IPS DF 4.7 (cell line): Measurements from ENCODE around the gene THY1.
"Not testable (repeated sequence)": the region's sequence is repeated elsewhere in the genome, so short reads cannot be mapped to it uniquely, and the experiment has no call there.

ENCODE experiments used
- DNase-seq: peaks from one replicate; pipeline ENCODE4 v3.0.0-alpha.2; 2013; ENCODE audit warnings: low spot score; ENCODE audit errors: extremely low read depth

Gene THY1

GRCh38 chr11:119382513-119382912, 40.5 kb downstream of the THY1 start:
- DNase-seq, result not testable (repeated sequence)

GRCh38 chr11:119382101-119382500, 40.9 kb downstream of the THY1 start:
- no peak for DNase-seq

DNA sequence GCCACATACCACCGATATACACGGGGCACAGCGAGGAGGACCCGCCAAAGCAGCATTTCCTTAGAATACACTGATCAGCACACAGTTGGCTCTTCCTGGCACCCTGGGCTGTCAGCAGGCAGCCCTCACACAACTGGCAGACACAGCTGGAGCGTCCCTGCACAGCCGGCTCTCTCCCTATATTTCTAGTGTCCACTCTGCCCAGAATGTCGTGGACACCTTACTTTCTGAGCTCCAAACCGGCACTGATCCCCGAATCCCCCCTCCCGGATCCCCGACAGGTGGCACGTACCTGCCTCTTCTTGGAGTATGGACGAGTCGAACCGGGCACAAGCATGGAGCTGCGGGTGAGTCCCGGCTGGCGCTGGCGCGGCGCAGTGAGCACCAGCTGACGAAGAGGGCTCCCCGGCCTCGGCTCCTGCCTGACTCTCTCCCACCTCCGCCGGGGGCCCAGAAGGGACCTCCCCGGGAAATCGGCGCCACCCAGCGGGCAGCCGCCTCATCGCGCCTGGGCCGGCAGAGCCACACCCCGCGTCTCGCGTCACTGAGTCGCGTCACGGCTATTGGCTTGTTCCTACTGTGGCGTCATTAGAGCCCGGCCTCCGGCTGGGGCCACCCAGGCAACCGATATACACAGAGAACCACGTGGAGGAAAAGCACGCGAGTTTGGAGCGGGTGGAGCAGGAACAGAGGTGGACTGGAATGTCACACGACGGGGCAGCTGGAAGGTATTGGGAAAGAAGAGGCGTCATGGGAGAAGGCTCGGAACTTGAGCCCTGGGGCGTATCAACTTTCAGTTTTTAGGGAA, 41.6 kb downstream of the THY1 start, which contains the start of gene USP2:
Gene USP2 (minus strand): TSS at position 510 of the 808 bp plus-strand sequence. CDS start 8,210 bp downstream, outside the sequence.
- peak; percentile 78 for DNase-seq

- no peak for DNase-seq
Observed at GRCh38 chr11:119380827-119381180, 42.2 kb downstream of the THY1 start.

DNA sequence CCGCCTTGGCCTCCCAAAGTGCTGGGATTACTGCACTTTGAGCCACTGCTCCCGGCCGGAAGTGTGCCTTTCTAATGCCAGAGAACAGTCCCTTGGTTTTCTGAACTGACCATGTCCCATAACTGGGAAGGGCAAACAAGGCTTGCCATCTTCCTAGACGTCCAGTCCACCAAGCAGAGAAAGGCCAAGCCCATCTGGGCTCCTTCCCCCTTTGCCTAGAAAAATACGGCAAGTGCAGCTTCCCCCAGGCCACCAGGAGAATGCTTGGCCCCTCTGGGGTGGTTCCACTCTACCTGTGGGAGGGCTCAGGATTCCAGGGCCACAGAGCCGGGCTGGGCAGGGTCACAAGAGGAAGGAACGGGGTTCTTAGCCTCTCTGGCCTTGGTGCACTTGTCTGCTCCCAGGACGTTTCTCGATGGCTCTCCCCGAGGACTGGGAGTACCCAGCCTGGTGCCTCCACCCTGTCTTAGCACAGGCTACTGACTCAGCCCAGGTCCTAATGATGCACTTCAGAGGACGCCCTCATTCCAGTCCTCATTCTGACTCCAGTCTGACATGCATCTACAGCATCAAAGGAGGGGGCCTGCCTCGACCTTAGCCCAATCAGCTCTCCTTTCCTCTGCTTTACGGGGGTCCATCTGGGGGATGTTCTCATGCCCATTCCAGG, 42.7 kb downstream of the THY1 start:
- no peak for DNase-seq

GRCh38 chr11:119378851-119379465, 44.0 kb downstream of the THY1 start:
- DNase-seq, result no peak

DNA sequence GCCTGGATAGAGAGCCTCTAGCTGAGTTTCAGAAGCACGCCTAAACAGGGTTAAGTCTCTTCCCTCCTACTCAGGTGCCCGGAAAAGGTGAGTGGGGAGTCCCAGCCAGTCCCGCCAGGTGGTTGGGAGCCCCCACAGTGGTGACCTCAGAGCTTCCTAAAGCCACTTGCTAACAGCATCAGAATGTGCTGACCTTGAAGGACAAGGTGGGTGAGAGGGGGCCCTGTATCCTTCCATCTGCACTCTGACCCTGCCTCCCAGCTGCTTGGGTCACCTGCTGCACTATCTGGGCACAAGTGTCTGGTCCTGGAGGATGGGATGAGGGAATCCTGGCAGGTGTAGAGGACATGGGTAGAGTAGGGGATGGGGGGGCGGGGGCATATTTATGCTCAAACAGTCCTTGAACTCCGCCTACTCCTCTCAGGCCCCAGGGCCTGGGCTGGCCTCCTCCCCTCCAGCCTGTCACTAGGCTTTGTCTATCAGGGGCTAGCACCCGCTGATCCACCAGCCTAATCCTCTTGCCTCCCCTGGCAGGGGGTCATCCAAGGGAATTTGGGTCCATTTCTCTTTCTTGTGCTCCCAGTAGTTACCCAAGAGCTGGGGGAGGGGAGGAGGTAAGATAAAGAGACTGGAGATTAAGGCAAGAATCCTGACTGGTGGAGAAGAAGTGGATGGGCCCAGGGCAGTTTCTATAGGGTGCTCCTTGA, 44.9 kb downstream of the THY1 start:
- no peak for DNase-seq

DNA sequence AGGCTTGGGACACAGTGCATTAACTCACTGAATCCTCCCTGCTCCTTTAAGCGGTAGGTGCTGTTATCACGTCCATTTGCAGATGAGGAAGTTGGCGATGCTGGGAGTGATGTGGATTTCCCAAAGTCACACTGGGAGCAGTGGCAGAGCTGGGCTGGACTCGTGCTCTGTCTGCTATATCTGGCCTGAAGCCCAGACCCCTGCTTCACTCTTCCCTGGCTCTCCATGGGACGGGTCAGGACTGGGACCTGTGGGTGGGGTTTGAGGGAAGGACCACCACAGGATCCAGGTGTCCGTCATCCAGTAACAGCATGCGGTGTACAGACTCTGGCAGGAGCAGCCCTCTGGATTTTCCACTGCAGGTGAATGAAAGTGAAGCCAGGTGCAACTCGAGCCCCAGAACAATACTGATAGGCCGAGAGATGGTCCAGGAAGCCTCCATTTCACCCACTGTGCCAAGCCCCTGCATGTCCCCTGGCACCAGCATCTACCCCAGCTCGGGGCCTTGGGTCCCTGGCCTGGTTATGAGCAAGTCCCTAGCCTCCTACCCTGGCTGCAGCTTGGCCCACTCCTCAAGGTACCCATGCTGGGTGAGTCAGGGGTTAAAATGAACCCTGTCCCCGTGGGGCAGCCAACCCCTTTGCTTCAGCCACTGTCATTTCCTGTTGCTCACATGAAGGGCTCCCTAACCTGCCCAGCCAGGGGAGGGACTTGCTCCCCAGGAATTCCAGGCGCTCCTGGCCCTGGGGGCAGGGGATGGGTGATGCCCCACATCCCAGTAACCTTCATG, 45.7 kb downstream of the THY1 start:
- no peak for DNase-seq

DNA sequence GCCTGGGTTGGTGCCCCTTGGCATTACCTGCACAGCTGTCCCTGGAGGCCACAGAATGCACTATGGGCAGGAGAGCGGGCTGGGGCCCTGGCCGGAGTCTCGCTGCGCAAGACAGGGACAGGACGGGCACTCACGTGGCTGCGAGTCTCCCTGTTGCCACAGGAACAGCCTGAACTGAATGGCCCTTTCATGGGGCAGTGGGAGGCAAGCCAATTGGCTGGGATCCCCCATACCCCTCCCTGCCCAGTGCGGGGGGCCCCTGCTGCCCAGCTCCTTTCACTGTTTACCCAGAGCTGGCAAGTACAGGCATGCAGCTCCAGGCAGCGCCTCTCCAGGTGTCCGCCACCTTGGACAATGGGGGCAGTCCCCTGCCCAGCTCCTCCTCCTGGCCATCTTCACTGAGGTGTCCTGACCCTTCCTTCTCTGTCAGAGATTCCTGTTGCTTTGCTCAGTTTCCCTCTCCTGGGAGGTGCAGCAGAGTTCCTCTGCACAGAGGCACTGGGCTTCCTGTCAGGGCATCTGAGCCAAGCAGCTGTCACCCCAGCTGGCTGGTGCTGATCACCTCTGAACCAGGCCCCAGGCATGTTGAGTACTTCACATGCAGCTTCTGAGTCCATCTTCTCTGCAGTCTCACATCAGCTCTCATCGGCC, 46.6 kb downstream of the THY1 start:
- no peak for DNase-seq

DNA sequence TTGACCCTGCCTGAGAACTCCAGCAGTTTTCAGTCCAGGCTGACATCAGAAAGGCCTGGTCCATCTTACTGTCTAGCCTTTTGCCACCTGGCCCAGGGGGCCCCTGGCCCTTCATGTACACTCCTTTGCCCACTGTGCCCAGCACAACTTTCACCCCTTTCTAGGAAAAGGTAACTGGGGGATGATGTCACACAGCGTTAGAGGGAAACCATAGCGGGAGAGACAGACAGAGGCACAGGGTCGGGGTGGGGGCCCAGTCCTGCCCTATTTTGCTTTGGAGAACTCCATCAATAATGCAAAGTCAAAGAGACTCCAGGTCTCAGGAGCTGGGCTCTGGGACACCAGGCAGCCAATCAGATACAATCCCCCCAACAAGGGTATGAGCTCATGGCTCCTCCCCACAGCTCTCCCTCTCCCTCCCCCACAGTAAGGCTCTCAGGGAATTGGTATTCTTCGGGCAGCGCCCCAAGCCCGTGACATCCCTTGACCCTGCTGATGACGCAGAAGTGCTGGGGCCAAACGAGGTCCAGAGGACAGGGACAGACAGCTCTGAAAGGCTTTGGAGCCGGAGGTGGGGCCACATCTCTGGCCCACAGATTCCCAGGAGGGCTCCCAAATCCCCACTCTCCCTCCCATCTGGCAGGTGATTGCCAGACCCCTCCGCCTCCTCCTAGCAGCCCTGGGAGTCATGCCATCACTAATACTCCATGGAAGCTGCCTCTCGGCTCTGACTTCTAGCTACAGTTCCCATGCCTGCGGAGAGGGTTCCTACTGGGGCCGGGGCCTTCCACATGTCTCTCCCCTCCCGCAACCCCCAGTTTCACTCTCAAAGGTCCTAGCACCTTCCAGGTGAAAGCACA, 47.4 kb downstream of the THY1 start:
- no peak for DNase-seq

- DNase-seq, result no peak
Observed at GRCh38 chr11:119374632-119375336, 48.2 kb downstream of the THY1 start.

DNA sequence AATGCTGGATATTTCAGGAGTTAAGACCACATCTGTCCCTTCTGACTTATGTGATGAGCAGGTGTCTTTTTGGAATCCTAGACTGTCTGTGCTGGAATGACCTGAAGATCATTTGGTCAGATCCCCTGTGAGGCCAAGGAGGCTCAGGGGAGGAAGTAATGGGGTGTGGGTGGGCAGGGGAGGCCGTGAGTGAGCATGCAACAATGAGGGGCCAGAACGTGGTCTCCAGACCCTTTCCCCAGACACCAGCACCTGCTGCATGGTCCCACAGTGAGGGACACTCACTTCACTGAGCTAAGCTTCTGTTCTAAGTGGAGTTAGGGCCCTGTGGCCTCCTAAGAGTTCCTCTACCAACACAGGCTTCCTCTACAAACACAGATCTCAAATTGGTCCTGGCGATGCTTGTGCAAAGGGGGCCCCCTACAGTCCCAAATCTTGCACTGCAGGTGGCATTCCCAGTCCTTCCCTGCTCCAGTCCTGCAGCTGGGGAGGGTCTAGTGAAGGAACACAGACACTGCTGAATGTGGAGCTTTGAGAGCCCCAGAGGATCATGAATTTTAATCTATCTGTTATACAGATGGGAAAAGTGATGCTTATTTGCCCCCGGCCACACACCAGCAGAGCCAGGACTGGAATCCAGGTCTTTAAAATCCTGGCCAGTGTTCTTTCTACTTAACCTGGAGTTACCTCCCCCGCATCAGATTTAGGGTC, 48.9 kb downstream of the THY1 start:
- DNase-seq, result no peak

GRCh38 chr11:119373059-119373920, 49.7 kb downstream of the THY1 start:
- DNase-seq, result no peak

- DNase-seq, result no peak
Observed at GRCh38 chr11:119372260-119373058, 50.5 kb downstream of the THY1 start.

DNA sequence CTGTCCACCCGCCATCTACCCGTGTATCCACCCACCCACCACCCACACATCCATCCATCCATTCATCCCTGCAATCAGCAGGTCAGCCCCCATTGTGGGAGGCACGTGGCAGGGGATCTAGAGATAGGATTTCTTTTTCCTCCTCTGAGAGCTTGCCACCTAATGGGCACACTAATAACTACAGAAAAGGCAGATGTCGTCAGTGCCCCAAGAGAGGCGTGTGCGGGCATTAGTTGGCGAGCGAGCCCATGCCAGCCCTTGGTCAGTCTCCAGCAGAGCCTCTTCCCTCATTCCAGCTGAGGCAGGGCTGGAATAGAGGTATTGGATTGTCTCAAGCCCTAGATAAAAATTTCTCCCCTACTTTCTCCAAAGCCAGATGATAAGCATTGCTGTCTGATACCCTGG, 51.2 kb downstream of the THY1 start:
- no peak for DNase-seq

DNA sequence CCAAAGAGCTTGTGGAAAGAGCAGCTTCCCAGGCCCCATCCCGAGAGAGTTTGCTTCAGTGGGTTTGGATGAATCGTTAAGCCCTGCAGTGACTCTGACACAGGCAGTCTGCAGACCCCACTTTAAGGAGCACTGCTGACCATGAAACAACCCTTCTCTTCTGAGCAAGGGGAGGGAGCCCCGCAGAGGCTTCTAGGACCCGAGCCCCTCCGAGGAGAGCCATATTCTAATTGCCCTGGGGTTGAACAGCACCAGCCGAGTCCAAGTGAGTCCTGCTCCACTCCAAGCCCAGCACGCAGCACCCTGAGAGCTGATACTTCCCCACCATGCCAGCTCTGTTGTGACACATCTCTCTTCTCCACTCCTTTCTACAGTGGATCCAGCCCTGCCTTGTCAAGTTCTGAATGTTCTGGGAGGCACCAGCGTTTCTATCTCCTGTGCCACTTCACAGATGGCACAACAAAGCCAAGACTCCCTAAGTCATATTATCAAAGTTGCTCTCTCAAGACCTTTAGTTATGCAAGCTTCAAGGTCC, 51.8 kb downstream of the THY1 start:
- DNase-seq, result no peak
